GM12878 (cell line): ENCODE results near the gene AADAT. TPM values are rescaled to one million over a fixed set of nuclear protein-coding genes. Genes with fewer than 3 reads are reported as not detected.

ENCODE experiments used
- ATAC-seq: fragments of 200-7000 bp; cut with Tn5 transposase; 3 replicates; pipeline ENCODE4 v1.9.1; 2020; ENCODE audit warnings: mild to moderate bottlenecking, moderate library complexity
- BruUV-seq: library from RNA; stranded (reverse); fragments of 400-500 nt; replicated peaks from 2 replicates; lab custom pipeline; 2021; lab: Mats Ljungman, UMichigan
- CTCF ChIA-PET: fragments of 300-600 bp; sonication (Branson Sonifier 250); formaldehyde crosslinking; extraction: SDS; loops from one replicate; lab custom pipeline; 2021; ENCODE audit warnings: inconsistent platforms; lab: Yijun Ruan, JAX
- POLR2A ChIA-PET: fragments of 350-600 bp; formaldehyde crosslinking; extraction: SDS; loops from one replicate; lab custom pipeline; 2021; ENCODE audit warnings: inconsistent platforms; lab: Charles Lee
- RAD21 ChIA-PET: fragments of 300-600 bp; sonication (Branson Sonifier 250); formaldehyde crosslinking; loops from one replicate; lab custom pipeline; 2023; ENCODE audit warnings: antibody characterized with exemption; ENCODE audit not compliant: unreplicated experiment; lab: Charles Lee
- SMC1A ChIA-PET: fragments of 300-600 bp; sonication (Branson Sonifier 250); formaldehyde crosslinking; loops from one replicate; lab custom pipeline; 2023; ENCODE audit not compliant: unreplicated experiment, uncharacterized antibody; lab: Charles Lee
- DNase-seq: peaks from one replicate; pipeline ENCODE4 v3.0.0-alpha.2; 2011; ENCODE audit warnings: low read depth, low spot score
- FAIRE-seq: peaks from 3 replicates; lab custom pipeline; 2011; peaks lifted over from hg19 to GRCh38; lab: Jason Lieb, UNC
- H2AFZ ChIP-seq: 2 replicates; pipeline ENCODE4 v1.6.0; 2011; ENCODE audit warnings: low read depth, low read length, control low read depth; ENCODE audit not compliant: control insufficient read depth
- H3K27ac ChIP-seq: 2 replicates; pipeline ENCODE4 v1.5.1; 2011; ENCODE audit warnings: control low read depth; ENCODE audit not compliant: control insufficient read depth, insufficient read depth
- H3K27me3 ChIP-seq, 2 experiments: replicated peaks in 1 of 2; 2 replicates each; pipeline versions ENCODE4 v1.6.0 to v1.6.1; 2011; ENCODE audit warnings: low read length in 1 of 2; ENCODE audit not compliant: control insufficient read depth in 2 of 2, insufficient read depth in 2 of 2
- H3K36me3 ChIP-seq, 2 experiments: 2 replicates each; pipeline ENCODE4 v1.5.1; 2011; ENCODE audit warnings: low read length in 1 of 2; ENCODE audit not compliant: control insufficient read depth in 2 of 2, insufficient read depth in 2 of 2
- H3K4me1 ChIP-seq: 2 replicates; pipeline ENCODE4 v1.6.1; 2011; ENCODE audit warnings: mild to moderate bottlenecking, low read length, moderate library complexity, mixed read lengths; ENCODE audit not compliant: control insufficient read depth, insufficient read depth
- H3K4me2 ChIP-seq: 2 replicates; pipeline ENCODE4 v1.6.0; 2011; ENCODE audit warnings: control low read depth; ENCODE audit not compliant: control insufficient read depth, insufficient read depth
- H3K4me3 ChIP-seq: fragments of 200-600 bp; sonication (generic); 2 replicates; pipeline ENCODE4 v1.5.1; 2016
- H3K79me2 ChIP-seq: 2 replicates; pipeline ENCODE4 v1.6.0; 2011; ENCODE audit warnings: low read length; ENCODE audit not compliant: control insufficient read depth, insufficient read depth
- H3K9ac ChIP-seq: 2 replicates; pipeline ENCODE4 v1.8.0; 2011; ENCODE audit warnings: low read length, control low read depth, mixed read lengths; ENCODE audit not compliant: control insufficient read depth, insufficient read depth
- H3K9me3 ChIP-seq: replicated peaks from 3 replicates; pipeline ENCODE4 v1.5.1; 2011; ENCODE audit warnings: mild to moderate bottlenecking, low read length; ENCODE audit not compliant: control insufficient read depth, insufficient read depth
- H4K20me1 ChIP-seq: 2 replicates; pipeline ENCODE4 v1.6.0; 2011; ENCODE audit not compliant: control insufficient read depth, insufficient read depth
- BRCA1 ChIP-seq: IDR thresholded peaks from 2 replicates; pipeline ENCODE4 v1.6.1; 2011; ENCODE audit warnings: low read depth, low read length, improper control_type of control experiment
- HDAC2 ChIP-seq: fragments of 200-600 bp; sonication (generic); IDR thresholded peaks from 2 replicates; pipeline ENCODE4 v1.6.1; 2017
- IKZF1 ChIP-seq: fragments of 450-650 bp; conservative IDR thresholded peaks from 2 replicates; pipeline ENCODE4 v1.6.1; 2017; ENCODE audit warnings: antibody characterized with exemption, mild to moderate bottlenecking
- STAT3 ChIP-seq: IDR thresholded peaks from 2 replicates; pipeline ENCODE4 v1.6.1; 2011; ENCODE audit warnings: low read depth, low read length, improper control_type of control experiment
- WGBS: methylation state at CpG from one replicate; pipeline ENCODE4 v1.1.6; 2016; ENCODE audit warnings: low lambda C conversion rate; ENCODE audit not compliant: insufficient replicate concordance, insufficient coverage; ENCODE audit errors: missing lambda C conversion rate; 5-methylcytosine and 5-hydroxymethylcytosine counted together
- in situ Hi-C: fragments of 300-500 bp; cut with MboI; formaldehyde crosslinking; loops from 9 replicates; pipeline ENCODE4 v1.14.3; 2018; ENCODE audit warnings: mixed read lengths
- intact Hi-C: fragments of 100-400 bp; cut with micrococcal nuclease; formaldehyde crosslinking; loops from one replicate; pipeline ENCODE4 v1.14.2; 2022; ENCODE audit not compliant: unreplicated experiment
- polyA plus RNA-seq, 11 experiments: library from polyadenylated mRNA; depleted of rRNA in 4 of 11; unstranded in 6 of 11; stranded (reverse) in 5 of 11; fragments of >200 nt; fragmentation: Nextera tagmentation in 4 of 11; fragmentation: Illumina TruSeq in 1 of 11; extraction: Ambion mirVana in 4 of 11; extraction: Trizol in 1 of 11; gene quantifications; 1 replicate in 1 of 11; 2 replicates in 10 of 11; pipeline versions ENCODE4 v1.2.1 to v1.2.3, GENCODE V29; 2011 to 2016; ENCODE audit warnings: inconsistent platforms in 2 of 11, missing spikeins in 2 of 11, low read depth in 1 of 11
- total RNA-seq, 4 experiments: library from RNA; depleted of rRNA in 3 of 4; stranded (reverse); fragments of >200 nt in 3 of 4; fragmentation: Illumina TruSeq in 1 of 4; extraction: Trizol in 1 of 4; gene quantifications; 2 replicates each; pipeline versions ENCODE4 v1.2.1 to v1.2.3, GENCODE V29; 2013 to 2021
- TF ChIP-seq, protein P1 (sequence below): fragments of 450-650 bp; IDR thresholded peaks from 2 replicates; pipeline ENCODE4 v1.6.1; 2017; ENCODE audit warnings: antibody characterized with exemption, mild to moderate bottlenecking, moderate library complexity
- TF ChIP-seq, protein P2 (sequence below): fragments of 450-650 bp; formaldehyde crosslinking; IDR thresholded peaks from 2 replicates; pipeline ENCODE4 v1.4.0; 2022; ENCODE audit warnings: mild to moderate bottlenecking, moderate library complexity
- TF ChIP-seq, protein P3 (sequence below): fragments of 450-650 bp; formaldehyde crosslinking; IDR thresholded peaks from 2 replicates; pipeline ENCODE4 v1.5.0; 2022; ENCODE audit warnings: mild to moderate bottlenecking, missing genetic modification characterization

AADAT gene
- total and polyA plus RNA-seq, 10 of the 15 experiments (the other 5 are each of a cell fraction or from before 2014, with no cell fraction given): not detected

DNA sequence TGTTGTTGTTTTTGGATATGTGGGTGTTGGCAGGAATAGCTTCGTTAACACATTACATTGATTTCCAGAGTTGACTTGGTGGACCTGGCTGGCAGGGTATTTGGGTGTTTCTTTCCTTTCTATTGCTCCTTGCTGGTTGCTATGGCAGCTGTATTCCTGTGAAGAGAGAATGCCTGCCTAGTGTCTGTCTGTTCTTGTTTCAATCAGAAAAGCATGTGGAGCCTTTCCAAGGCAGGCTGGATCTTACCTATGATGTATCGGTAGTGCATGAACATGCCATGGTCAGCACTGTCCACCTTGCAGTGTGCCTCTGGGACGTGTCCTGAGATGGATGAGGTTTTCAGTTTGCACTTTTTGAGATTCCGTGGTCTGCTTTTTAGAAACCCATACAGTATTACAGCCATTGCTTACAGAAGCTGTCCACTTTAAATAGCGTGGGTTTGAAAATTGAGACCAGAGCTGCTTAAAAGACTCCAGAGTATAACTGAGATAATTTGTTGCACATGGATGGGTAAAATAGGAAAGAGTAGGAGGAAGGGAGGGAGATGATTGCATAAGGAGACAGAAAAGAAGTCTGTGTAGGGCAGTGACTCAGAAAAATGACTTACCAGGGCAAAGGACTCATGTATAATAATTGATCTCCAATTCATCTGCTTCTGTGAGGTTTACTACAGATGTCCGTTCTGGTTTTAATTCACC, 20.0 kb upstream of the AADAT start:
- Histone ChIP-seq H3K9me3 (no peaks in the 10 kb centered on the region), H3K36me3 (no peaks in the 10 kb centered on the region), H3K9ac (no peak overlapping the region), H2AFZ (no peak overlapping the region), H3K79me2 (no peaks in the 10 kb centered on the region), H4K20me1 (no peaks in the 10 kb centered on the region), H3K4me2 (no peak overlapping the region), H3K4me1 (no peaks in the 10 kb centered on the region), H3K4me3 (no peak overlapping the region), H3K27ac (no peak overlapping the region), H3K27me3 (no peaks in the 10 kb centered on the region)
- CTCF ChIA-PET: no interaction called here
- DNase-seq (no peak), ATAC-seq (no peak), FAIRE-seq (no peak)
- BruUV-seq: no TSS peak
- WGBS: 32% methylated on average over 6 of the region's 6 CpGs
- TF ChIP-seq, protein P1, sequence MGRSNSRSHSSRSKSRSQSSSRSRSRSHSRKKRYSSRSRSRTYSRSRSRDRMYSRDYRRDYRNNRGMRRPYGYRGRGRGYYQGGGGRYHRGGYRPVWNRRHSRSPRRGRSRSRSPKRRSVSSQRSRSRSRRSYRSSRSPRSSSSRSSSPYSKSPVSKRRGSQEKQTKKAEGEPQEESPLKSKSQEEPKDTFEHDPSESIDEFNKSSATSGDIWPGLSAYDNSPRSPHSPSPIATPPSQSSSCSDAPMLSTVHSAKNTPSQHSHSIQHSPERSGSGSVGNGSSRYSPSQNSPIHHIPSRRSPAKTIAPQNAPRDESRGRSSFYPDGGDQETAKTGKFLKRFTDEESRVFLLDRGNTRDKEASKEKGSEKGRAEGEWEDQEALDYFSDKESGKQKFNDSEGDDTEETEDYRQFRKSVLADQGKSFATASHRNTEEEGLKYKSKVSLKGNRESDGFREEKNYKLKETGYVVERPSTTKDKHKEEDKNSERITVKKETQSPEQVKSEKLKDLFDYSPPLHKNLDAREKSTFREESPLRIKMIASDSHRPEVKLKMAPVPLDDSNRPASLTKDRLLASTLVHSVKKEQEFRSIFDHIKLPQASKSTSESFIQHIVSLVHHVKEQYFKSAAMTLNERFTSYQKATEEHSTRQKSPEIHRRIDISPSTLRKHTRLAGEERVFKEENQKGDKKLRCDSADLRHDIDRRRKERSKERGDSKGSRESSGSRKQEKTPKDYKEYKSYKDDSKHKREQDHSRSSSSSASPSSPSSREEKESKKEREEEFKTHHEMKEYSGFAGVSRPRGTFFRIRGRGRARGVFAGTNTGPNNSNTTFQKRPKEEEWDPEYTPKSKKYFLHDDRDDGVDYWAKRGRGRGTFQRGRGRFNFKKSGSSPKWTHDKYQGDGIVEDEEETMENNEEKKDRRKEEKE: no peak
- no peak for TF ChIP-seq STAT3
- intact Hi-C loops (no loop called here), in situ Hi-C loops (no loop called here)
- SMC1A ChIA-PET: no interaction called here
- POLR2A ChIA-PET: interaction anchor here (0.6 kb wide), 1 partner anchor 1708 kb away, joined by 5 read pairs; no protein-coding TSS in a partner anchor
- RAD21 ChIA-PET: no interaction called here

DNA sequence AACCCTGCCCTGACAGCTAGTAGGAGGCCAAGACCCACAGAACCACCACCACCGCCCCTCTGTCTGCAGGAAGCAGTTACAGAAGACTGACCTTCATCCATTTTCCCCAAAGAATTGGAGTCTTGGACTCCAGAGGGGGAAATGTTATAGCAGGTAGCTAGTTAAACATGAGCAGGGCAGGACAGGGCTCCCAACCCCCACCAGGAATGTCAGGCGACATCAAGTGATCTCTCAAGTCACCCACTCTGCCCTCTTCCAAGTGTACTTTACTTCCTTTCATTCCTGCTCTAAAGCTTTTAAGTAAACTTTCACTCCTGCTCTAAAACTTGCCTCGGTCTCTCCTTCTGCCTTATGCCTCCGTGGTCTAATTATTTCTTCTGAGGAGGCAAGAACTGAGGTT, 17.1 kb upstream of the AADAT start:
- ATAC-seq (no peak), FAIRE-seq (no peak)
- 8% methylated on average over 4 of the region's 4 CpGs for WGBS
- TF ChIP-seq, protein P2, sequence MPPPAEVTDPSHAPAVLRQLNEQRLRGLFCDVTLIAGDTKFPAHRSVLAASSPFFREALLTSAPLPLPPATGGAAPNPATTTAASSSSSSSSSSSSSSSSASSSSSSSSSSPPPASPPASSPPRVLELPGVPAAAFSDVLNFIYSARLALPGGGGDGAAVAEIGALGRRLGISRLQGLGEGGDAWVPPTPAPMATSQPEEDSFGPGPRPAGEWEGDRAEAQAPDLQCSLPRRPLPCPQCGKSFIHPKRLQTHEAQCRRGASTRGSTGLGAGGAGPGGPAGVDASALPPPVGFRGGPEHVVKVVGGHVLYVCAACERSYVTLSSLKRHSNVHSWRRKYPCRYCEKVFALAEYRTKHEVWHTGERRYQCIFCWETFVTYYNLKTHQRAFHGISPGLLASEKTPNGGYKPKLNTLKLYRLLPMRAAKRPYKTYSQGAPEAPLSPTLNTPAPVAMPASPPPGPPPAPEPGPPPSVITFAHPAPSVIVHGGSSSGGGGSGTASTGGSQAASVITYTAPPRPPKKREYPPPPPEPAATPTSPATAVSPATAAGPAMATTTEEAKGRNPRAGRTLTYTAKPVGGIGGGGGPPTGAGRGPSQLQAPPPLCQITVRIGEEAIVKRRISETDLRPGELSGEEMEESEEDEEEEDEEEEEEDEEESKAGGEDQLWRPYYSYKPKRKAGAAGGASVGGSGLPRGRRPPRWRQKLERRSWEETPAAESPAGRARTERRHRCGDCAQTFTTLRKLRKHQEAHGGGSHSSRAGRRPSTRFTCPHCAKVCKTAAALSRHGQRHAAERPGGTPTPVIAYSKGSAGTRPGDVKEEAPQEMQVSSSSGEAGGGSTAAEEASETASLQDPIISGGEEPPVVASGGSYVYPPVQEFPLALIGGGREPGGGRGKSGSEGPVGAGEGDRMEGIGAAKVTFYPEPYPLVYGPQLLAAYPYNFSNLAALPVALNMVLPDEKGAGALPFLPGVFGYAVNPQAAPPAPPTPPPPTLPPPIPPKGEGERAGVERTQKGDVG: no peak
- TF ChIP-seq IKZF1: no peak
- TF ChIP-seq, protein P3, sequence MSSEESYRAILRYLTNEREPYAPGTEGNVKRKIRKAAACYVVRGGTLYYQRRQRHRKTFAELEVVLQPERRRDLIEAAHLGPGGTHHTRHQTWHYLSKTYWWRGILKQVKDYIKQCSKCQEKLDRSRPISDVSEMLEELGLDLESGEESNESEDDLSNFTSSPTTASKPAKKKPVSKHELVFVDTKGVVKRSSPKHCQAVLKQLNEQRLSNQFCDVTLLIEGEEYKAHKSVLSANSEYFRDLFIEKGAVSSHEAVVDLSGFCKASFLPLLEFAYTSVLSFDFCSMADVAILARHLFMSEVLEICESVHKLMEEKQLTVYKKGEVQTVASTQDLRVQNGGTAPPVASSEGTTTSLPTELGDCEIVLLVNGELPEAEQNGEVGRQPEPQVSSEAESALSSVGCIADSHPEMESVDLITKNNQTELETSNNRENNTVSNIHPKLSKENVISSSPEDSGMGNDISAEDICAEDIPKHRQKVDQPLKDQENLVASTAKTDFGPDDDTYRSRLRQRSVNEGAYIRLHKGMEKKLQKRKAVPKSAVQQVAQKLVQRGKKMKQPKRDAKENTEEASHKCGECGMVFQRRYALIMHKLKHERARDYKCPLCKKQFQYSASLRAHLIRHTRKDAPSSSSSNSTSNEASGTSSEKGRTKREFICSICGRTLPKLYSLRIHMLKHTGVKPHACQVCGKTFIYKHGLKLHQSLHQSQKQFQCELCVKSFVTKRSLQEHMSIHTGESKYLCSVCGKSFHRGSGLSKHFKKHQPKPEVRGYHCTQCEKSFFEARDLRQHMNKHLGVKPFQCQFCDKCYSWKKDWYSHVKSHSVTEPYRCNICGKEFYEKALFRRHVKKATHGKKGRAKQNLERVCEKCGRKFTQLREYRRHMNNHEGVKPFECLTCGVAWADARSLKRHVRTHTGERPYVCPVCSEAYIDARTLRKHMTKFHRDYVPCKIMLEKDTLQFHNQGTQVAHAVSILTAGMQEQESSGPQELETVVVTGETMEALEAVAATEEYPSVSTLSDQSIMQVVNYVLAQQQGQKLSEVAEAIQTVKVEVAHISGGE (CRISPR knock-in tag): no peak
- TF ChIP-seq HDAC2: no peak
- TF ChIP-seq BRCA1: no peak

More for the DNA sequence above, 17.1 kb upstream of the AADAT start:
- H3K27me3 ChIP-seq: no peaks in the 10 kb centered on the region
- in situ Hi-C loops: no loop called here
- no peaks in the 10 kb centered on the region for H3K79me2 ChIP-seq
- intact Hi-C loops: no loop called here
- ChIA-PET POLR2A (no interaction called here), RAD21 (no interaction called here), SMC1A (no interaction called here), CTCF (no interaction called here)
- no TSS peak for BruUV-seq
- H3K36me3 ChIP-seq: no peaks in the 10 kb centered on the region
- no peak overlapping the region for H3K9ac ChIP-seq
- H3K4me3 ChIP-seq: no peak overlapping the region
- H3K4me1 ChIP-seq: no peaks in the 10 kb centered on the region
- H3K27ac ChIP-seq: no peak overlapping the region
- H4K20me1 ChIP-seq: no peaks in the 10 kb centered on the region
- no peak overlapping the region for H3K4me2 ChIP-seq
- H2AFZ ChIP-seq: no peak overlapping the region
- DNase-seq: no peak
- H3K9me3 ChIP-seq: no peaks in the 10 kb centered on the region
